Testis (tissue), 2 donors: ENCODE data around the gene LIPK.

ENCODE experiments used
- POLR2A ChIP-seq: fragments of 450-650 bp; IDR thresholded peaks from one replicate; pipeline ENCODE4 v1.6.1; 2017; ENCODE audit warnings: antibody characterized with exemption, mild to moderate bottlenecking, moderate library complexity
- TF ChIP-seq, protein P1 (sequence below), 3 experiments: fragments of 450-650 bp in 2 of 3; fragments of 200-600 bp in 1 of 3; sonication (generic) in 1 of 3; IDR thresholded peaks; one replicate each; pipeline ENCODE4 v1.5.1; 2016 to 2019; ENCODE audit warnings: antibody characterized with exemption in 3 of 3, mild to moderate bottlenecking in 2 of 3, moderate library complexity in 1 of 3

DNA sequence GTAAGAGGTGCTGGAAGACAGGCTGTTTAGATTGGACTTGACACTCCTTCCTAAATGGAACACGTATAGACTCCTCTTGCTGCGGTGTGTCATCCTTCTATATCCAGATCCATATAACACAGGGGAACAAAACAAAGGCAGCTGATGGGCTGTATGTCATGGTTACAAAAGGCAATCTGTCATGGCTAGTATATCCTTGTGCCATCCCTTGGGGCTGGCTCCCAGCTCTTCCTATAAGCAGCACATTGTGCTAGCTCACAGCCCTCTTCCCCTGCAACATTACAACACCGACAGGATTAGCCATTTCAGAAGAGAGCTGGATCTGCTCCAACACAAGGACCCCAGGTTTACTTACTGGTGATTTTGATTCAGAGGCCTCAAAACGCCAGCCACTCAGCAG, 15.3 kb downstream of the LIPK start:
- TF ChIP-seq, protein P1, sequence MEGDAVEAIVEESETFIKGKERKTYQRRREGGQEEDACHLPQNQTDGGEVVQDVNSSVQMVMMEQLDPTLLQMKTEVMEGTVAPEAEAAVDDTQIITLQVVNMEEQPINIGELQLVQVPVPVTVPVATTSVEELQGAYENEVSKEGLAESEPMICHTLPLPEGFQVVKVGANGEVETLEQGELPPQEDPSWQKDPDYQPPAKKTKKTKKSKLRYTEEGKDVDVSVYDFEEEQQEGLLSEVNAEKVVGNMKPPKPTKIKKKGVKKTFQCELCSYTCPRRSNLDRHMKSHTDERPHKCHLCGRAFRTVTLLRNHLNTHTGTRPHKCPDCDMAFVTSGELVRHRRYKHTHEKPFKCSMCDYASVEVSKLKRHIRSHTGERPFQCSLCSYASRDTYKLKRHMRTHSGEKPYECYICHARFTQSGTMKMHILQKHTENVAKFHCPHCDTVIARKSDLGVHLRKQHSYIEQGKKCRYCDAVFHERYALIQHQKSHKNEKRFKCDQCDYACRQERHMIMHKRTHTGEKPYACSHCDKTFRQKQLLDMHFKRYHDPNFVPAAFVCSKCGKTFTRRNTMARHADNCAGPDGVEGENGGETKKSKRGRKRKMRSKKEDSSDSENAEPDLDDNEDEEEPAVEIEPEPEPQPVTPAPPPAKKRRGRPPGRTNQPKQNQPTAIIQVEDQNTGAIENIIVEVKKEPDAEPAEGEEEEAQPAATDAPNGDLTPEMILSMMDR (IDR thresholded peaks at IDR 0.05): no peak
- no peak for TF ChIP-seq POLR2A
